Measurements from ENCODE around the gene FNDC1. TPM values are rescaled to one million over a fixed set of nuclear protein-coding genes. Genes with fewer than 3 reads are reported as not detected.
"Not testable (repeated sequence)": the region's sequence is repeated elsewhere in the genome, so short reads cannot be mapped to it uniquely, and the experiment has no call there.

The FNDC1 gene
- 1 to 10 TPM; 4.1 to 5.3 TPM for total RNA-seq

DNA sequence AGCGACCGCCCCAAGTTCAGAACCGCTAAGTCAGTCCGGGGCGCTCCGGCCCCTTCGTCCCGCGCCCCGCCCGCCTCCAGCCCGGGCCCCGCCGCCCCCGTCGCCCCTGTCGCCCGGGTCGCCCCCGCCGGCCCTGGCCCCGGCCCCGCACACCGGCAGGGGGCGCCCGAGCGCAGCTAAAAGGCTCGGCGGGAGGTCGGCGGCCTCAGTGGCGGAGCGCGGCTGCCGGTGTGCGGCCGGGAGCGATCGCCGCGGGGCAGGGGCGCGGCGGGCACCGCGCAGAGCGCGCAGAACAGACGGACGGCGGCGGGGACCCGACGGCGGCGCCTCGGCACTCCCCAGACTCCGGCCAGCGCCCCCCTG is at the start of gene FNDC1:
FNDC1 (plus strand) TSS at position 208 of the 363 bp plus-strand sequence. CDS start 197 bp downstream, outside the sequence.
- no peak for ATAC-seq (ENCODE audit: insufficient number of reproducible peaks, low FRiP score, low read depth)
- no peaks in the 10 kb centered on the region for H3K27me3 ChIP-seq (replicated peaks; ENCODE audit: insufficient read depth)

GRCh38 chr6:159119791-159120190 is 49.4 kb upstream of the FNDC1 start:
- ATAC-seq (ENCODE audit: insufficient number of reproducible peaks, low FRiP score, low read depth): no peak
- H3K9me3 ChIP-seq: no peaks in the 10 kb centered on the region
- H3K36me3 ChIP-seq: no peaks in the 10 kb centered on the region
- TF ChIP-seq, protein P1, sequence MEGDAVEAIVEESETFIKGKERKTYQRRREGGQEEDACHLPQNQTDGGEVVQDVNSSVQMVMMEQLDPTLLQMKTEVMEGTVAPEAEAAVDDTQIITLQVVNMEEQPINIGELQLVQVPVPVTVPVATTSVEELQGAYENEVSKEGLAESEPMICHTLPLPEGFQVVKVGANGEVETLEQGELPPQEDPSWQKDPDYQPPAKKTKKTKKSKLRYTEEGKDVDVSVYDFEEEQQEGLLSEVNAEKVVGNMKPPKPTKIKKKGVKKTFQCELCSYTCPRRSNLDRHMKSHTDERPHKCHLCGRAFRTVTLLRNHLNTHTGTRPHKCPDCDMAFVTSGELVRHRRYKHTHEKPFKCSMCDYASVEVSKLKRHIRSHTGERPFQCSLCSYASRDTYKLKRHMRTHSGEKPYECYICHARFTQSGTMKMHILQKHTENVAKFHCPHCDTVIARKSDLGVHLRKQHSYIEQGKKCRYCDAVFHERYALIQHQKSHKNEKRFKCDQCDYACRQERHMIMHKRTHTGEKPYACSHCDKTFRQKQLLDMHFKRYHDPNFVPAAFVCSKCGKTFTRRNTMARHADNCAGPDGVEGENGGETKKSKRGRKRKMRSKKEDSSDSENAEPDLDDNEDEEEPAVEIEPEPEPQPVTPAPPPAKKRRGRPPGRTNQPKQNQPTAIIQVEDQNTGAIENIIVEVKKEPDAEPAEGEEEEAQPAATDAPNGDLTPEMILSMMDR (IDR thresholded peaks at IDR 0.05): no peak
- no peaks in the 10 kb centered on the region for H3K27me3 ChIP-seq (replicated peaks; ENCODE audit: insufficient read depth)
- no peak overlapping the region for H3K4me3 ChIP-seq
- no peak for DNase-seq (ENCODE audit: low spot score)
- H3K27ac ChIP-seq: no peak overlapping the region
- no peaks in the 10 kb centered on the region for H3K4me1 ChIP-seq (ENCODE audit: control insufficient read depth in 1 of 2, low read depth in 2 of 2)

More for the DNA sequence above, at the start of gene FNDC1:
- peaks cover 0 to 25% of the 10 kb centered on the region in 2 donors for H3K4me1 ChIP-seq (ENCODE audit: control insufficient read depth in 1 of 2, low read depth in 2 of 2)
- H3K27ac ChIP-seq: peak within 1 kb of the TSS in 1 of 2 donors; percentile 23
- TF ChIP-seq, protein P1 (IDR thresholded peaks at IDR 0.05): no peak
- no peaks in the 10 kb centered on the region for H3K9me3 ChIP-seq
- H3K36me3 ChIP-seq: no peaks in the 10 kb centered on the region
- peak within 1 kb of the TSS; percentile 70 for H3K4me3 ChIP-seq
- DNase-seq (ENCODE audit: low spot score): no peak

DNA sequence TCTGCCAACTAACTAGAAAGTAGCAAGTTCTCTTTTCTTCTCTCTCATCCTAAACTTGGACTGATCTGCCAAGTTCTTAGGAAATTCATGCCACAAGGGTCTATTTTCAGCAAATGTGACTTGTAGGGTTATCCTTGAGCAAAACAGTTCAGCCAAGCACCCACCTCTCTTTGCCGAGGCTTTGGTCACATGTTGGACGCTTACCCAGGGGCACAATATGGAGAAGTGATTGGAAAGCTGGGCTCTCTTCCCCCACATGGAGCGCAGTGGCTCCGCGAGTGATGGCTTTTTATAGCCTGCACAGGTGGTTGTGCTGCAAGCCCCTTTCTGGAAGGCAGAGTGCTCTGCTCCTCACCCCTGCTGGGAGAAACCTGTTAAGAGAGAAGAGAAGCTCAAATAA is 47.7 kb upstream of the FNDC1 start:
- H3K27me3 ChIP-seq (replicated peaks; ENCODE audit: insufficient read depth): no peaks in the 10 kb centered on the region
- no peak overlapping the region for H3K4me3 ChIP-seq
- no peaks in the 10 kb centered on the region for H3K36me3 ChIP-seq
- DNase-seq (ENCODE audit: low spot score) (no peak), ATAC-seq (ENCODE audit: insufficient number of reproducible peaks, low FRiP score, low read depth) (no peak)
- H3K27ac ChIP-seq: no peak overlapping the region
- H3K9me3 ChIP-seq: no peaks in the 10 kb centered on the region
- TF ChIP-seq, protein P1 (IDR thresholded peaks at IDR 0.05): no peak
- no peaks in the 10 kb centered on the region for H3K4me1 ChIP-seq (ENCODE audit: control insufficient read depth in 1 of 2, low read depth in 2 of 2)

DNA sequence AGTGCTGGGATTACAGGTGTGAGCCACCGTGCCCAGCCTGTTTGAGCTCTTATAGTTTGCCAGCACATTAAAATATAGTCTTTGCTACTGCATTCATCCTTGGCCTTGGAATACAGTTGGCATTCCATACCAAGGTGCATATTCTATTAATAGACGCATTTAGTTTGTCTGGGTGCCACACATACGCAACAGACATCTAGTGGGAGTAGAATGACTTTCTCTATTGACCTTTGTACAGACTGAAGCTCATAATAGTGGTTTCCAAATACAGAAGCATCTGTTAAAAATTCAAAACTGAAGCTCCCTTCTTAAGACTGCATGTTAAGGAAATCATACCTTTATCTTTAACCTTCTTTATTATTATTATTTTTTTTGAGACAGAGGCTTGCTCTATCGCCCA is 46.7 kb upstream of the FNDC1 start:
- H3K9me3 ChIP-seq: no peaks in the 10 kb centered on the region
- TF ChIP-seq, protein P1 (IDR thresholded peaks at IDR 0.05): no peak
- DNase-seq (ENCODE audit: low spot score): no peak
- no peaks in the 10 kb centered on the region for H3K4me1 ChIP-seq (ENCODE audit: control insufficient read depth in 1 of 2, low read depth in 2 of 2)
- H3K4me3 ChIP-seq: no peak overlapping the region
- H3K36me3 ChIP-seq: no peaks in the 10 kb centered on the region
- no peak overlapping the region for H3K27ac ChIP-seq
- no peaks in the 10 kb centered on the region for H3K27me3 ChIP-seq (replicated peaks; ENCODE audit: insufficient read depth)
- ATAC-seq (ENCODE audit: insufficient number of reproducible peaks, low FRiP score, low read depth): no peak

- not testable (repeated sequence) for H3K4me3 ChIP-seq; H3K27me3 ChIP-seq (replicated peaks; ENCODE audit: insufficient read depth); H3K4me1 ChIP-seq (ENCODE audit: control insufficient read depth in 1 of 2, low read depth in 2 of 2); DNase-seq (ENCODE audit: low spot score); H3K9me3 ChIP-seq; H3K27ac ChIP-seq; ATAC-seq (ENCODE audit: insufficient number of reproducible peaks, low FRiP score, low read depth); H3K36me3 ChIP-seq
These were observed 45.4 kb upstream of the FNDC1 start for GRCh38 chr6:159123831-159124230.

DNA sequence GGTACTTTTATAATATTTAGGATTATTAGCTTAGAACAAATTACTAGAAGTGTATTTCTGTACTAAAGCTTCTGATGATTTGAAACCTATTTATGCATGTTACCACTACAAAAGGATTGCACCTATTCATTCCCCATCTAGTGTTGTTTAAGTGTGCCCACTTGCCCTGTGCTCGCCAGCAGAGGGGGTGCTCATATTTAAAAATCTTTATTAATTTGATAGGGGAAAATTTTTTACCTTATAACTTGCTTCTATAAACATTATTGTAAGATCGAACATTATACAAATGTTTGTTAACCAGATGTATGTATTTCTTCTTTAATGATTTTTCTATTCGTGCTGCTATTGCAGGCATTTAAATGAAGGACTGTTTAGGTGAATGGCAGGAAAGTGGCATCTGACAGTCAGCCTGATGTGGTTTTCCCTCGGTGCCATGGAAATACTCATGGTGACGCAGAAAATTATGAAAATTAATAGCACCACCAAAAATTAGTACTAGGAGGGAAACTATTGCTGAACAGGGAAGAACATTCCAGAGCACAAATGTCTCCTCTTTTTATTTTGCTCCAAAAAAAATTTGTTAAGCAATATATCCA is 44.1 kb upstream of the FNDC1 start:
- DNase-seq (ENCODE audit: low spot score) (no peak), ATAC-seq (ENCODE audit: insufficient number of reproducible peaks, low FRiP score, low read depth) (no peak)
- no peak overlapping the region for H3K27ac ChIP-seq
- H3K9me3 ChIP-seq: no peaks in the 10 kb centered on the region
- H3K4me1 ChIP-seq (ENCODE audit: control insufficient read depth in 1 of 2, low read depth in 2 of 2): no peaks in the 10 kb centered on the region
- no peak overlapping the region for H3K4me3 ChIP-seq
- H3K27me3 ChIP-seq (replicated peaks; ENCODE audit: insufficient read depth): no peaks in the 10 kb centered on the region
- H3K36me3 ChIP-seq: no peaks in the 10 kb centered on the region
- TF ChIP-seq, protein P1 (IDR thresholded peaks at IDR 0.05): no peak

All from thoracic aorta (tissue), 2 donors.